Tibial nerve (tissue), 3 donors: ENCODE results near the gene BPTF.

Experiments
- POLR2A ChIP-seq, 2 donors: fragments of 450-650 bp; IDR thresholded peaks; one replicate each; pipeline ENCODE4 v1.6.1; 2017; ENCODE audit warnings: antibody characterized with exemption in 2 of 2, mild to moderate bottlenecking in 2 of 2, moderate library complexity in 2 of 2
- TF ChIP-seq, protein P1 (sequence below), 5 experiments: fragments of 200-600 bp in 3 of 5; fragments of 450-650 bp in 2 of 5; sonication (generic) in 3 of 5; IDR thresholded peaks; one replicate each; pipeline ENCODE4 v1.5.1; 2016 to 2019; ENCODE audit warnings: antibody characterized with exemption in 5 of 5, mild to moderate bottlenecking in 3 of 5, moderate library complexity in 2 of 5

DNA sequence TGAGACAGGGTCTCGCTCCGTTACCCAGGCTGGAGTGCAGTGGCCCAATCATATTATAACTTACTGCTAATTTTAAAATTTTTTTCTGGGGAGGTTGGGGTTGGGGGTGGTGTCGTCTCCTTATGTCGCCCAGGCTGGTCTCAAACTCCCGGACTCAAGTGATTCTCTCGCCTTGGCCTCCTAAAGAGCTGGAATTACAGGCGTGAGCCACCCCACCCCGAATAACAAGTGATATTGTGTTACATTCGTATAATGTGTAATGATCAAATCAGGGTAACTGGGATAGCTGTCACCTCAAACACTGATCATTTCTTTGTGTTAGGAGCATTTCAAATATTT, 194.0 kb downstream of the BPTF start:
- TF ChIP-seq, protein P1, sequence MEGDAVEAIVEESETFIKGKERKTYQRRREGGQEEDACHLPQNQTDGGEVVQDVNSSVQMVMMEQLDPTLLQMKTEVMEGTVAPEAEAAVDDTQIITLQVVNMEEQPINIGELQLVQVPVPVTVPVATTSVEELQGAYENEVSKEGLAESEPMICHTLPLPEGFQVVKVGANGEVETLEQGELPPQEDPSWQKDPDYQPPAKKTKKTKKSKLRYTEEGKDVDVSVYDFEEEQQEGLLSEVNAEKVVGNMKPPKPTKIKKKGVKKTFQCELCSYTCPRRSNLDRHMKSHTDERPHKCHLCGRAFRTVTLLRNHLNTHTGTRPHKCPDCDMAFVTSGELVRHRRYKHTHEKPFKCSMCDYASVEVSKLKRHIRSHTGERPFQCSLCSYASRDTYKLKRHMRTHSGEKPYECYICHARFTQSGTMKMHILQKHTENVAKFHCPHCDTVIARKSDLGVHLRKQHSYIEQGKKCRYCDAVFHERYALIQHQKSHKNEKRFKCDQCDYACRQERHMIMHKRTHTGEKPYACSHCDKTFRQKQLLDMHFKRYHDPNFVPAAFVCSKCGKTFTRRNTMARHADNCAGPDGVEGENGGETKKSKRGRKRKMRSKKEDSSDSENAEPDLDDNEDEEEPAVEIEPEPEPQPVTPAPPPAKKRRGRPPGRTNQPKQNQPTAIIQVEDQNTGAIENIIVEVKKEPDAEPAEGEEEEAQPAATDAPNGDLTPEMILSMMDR (IDR thresholded peaks at IDR 0.05): no peak
- no peak for TF ChIP-seq POLR2A (IDR thresholded peaks at IDR 0.05)
